DLD1 (cell line): ENCODE measurements around the gene C1QTNF9.
"Not testable (repeated sequence)": the region's sequence is repeated elsewhere in the genome, so short reads cannot be mapped to it uniquely, and the experiment has no call there.

Source experiments
- in situ Hi-C: cut with HindIII; loops from 2 replicates; pipeline ENCODE4 v1.10.0; 2017; ENCODE audit warnings: low sequenced_read_pairs

C1QTNF9 gene

DNA sequence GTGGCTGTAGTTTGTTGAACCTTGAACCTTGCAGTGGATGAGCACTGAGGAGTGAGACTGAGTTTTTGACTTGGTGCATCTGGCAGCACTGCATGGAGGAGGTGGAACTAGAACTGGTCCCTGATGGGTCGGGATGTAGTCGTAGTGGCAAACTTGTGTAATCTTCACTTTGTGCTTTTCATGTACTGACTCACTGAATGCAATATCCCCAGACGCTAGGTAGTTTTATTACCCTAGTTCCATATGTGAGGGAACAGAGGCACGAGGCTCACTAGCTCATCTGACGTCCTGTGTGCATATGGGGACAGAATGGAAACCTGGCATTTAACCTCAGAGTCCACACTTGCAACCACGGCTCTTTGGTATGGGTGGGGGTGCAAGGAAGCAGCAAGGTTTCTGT is 10.3 kb downstream of the C1QTNF9 start:
- in situ Hi-C loops = not testable (repeated sequence)

GRCh38 chr13:24321416-24321815 is 12.0 kb downstream of the C1QTNF9 start:
- in situ Hi-C loops = not testable (repeated sequence)

GRCh38 chr13:24322470-24322869 is 13.1 kb downstream of the C1QTNF9 start:
- in situ Hi-C loops = not testable (repeated sequence)

GRCh38 chr13:24323036-24323738 is 13.8 kb downstream of the C1QTNF9 start:
- in situ Hi-C loops = no loop called here

DNA sequence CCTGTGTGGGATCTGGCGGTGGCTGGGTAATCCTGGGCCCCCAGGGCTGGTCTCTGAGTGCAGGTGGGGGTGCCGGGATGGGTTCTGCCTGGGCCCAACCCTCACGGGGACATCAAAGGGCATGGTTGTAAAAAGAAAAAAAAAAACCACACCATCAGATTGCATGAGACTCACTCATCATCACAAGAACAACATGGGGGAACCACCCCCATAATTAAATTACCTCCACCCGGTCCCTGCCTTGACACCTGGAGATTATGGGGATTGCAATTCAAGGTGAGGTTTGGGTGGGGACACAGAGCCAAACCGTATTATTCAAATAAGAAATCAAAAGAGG is 14.3 kb downstream of the C1QTNF9 start:
- in situ Hi-C loops = no loop called here

GRCh38 chr13:24327598-24327997 is 18.2 kb downstream of the C1QTNF9 start:
- in situ Hi-C loops = not testable (repeated sequence)

DNA sequence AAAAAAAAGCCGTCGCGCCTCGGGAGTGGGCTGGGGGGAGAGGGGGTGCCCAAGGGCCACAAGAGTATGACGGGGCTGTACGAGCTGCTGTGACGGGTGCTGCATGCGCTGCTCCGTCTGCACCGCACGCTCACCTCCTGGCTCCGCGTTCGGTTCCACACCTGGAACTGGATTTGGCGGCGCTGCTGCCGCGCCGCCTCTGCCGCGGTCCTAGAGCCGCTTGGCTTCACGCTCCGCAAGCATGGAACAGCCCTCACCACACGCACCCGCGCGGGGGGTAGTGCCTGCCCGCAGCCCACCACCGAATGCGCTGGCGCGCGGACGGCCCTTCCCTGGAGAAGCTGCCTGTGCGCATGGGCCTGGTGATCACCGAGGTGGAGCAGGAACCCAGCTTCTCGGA is 18.8 kb downstream of the C1QTNF9 start:
- in situ Hi-C loops = no loop called here

DNA sequence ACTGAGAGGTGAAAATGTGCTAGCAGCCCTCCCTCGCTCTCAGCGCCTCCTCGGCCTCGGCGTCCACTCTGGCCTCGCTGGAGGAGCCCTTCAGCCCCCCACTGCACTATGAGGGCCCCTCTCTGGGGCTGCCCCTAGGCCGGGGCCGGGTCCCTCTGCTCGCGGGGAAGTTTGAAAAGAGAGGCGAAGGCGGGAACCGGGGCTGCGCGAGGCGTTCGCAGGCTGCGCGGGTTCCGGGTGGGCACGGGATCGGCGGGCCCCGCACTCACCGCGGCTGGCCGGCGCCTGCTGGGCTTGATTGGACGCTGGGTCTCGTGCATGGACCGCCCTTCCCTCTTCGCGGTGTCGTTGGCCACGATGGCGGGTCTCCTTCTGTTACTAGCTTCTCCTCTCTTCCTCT is 29.3 kb downstream of the C1QTNF9 start:
- in situ Hi-C loops = no loop called here

DNA sequence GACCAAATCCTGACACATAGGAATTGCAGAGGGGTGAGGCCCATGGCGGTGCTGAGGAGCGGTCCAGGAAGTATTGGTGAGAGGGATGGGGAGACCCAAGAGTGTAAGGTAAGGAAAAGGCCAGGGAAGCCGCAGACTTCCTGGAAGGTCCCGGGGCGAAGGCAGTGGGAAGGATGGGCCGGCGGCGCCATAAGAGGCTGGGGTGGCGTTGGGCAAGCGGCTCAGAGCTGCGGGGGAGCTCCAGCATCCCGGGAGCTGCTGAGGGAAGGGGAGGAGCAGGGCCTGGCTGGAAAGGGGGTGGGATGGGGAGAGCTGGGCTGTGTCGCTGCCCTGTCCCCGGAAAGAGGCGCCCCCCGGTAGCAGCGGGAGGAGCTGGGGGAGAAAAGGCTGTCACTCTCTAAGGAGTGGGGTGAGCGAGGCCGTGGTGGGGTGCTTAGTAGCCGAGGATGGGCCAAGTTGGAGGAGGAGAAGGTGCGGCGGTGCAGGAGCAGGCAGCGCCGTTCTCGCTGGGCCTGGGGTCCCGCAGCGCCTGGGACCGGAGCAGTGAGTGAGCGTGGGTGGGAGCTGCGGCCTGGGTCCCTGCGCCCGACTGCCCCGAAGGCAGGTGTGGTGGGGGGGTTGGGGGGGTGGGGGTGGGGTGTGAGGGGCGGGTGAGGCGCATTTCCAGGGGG is 30.7 kb downstream of the C1QTNF9 start:
- in situ Hi-C loops = no loop called here

DNA sequence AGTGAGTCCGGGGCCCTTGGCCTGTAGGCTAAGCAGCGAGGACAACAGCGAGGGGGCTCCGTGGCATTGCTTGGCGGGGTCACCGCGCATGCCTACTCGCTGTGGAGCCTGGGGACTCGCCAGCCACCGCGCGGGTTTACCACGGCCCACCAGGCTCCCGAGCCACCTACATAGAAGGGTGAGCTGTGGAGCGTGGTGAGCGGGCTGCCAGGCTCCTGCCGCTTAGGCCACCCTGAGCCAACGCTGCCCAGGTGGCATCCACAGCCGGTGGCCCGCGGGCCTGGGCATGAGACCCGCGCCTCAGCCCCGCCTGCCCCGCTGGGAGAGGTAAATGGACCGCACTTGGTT is 31.2 kb downstream of the C1QTNF9 start:
- in situ Hi-C loops = no loop called here

DNA sequence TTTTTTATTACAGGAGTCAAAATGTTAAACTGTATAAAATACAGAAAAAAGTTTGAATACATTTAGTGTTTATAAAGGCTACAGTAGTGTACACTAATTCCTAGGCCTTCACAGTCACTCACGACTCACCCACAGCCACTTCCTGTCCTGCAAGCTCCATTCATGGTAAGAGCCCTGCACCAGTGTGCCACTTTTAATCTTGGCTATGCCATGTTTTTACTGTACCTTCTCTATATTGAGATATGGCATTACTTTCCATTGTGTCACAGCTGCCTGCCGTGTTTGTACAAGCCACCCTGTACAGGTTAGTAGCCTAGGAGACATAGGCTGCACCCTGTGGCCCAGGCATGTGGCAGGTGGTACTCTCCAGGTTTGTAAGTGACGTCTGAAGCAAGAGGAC is 32.1 kb downstream of the C1QTNF9 start:
- in situ Hi-C loops = no loop called here

DNA sequence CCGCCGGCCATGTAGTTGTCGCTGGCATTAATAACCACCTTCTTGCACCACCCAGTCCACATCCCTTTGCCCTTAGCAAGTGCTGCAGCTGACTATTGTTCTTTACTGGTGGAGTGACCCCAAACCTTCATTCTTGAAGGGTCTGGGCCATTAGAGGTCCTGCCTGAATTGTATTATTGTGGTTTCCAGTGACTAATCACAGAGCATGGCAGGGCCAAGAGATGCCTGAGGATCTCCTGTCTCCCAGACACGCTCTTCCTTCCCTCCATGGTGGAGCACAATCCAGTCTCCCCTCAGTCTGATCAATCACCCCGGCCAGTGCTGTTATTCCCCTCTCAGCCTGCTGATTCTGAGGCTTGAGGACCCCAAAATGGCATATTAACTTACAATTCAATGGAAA is 39.0 kb downstream of the C1QTNF9 start:
- in situ Hi-C loops = no loop called here

GRCh38 chr13:24348797-24349515 is 39.6 kb downstream of the C1QTNF9 start:
- in situ Hi-C loops = no loop called here

DNA sequence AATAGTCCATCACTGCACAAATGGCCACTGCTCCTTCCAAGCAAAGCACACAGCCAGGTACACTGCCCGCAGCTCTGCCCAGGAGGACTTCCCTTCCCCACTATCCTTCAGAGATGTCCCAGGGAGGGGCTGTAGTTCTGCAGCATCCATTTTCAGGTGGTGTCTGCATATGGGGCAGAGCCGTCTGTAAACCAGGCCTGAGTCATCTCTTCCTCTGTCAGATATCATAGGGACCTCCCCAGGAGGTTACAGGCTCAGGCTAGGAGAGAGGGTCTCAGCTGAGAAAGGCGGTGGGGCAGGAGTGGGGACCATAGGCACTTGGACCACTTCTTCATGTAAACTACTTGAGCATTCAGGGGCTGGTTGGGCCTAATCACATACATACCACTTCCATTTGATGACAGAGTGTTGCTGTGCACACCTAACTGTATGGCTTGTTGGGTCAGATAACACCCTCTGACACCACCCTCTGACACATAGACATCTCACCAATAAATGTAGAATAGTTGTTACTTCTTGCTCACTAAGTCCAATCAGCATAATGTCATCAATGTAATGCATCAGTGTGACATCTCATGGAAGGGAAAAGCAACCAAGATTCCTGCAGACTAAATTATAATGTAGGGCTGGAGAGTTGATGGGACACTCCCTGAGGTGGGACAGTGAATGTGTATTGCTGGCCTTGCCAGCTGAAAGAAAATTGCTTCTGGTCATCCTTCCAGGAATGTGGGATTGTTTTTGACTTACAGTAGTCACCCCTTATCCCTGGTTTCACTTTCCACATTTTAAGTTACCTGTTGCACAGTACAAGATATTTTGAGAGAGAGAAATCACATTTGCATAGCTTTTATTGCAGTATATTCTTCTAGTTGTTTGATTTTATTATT is 40.6 kb downstream of the C1QTNF9 start:
- in situ Hi-C loops = not testable (repeated sequence)

GRCh38 chr13:24351423-24351822 is 42.0 kb downstream of the C1QTNF9 start:
- in situ Hi-C loops = no loop called here

- in situ Hi-C loops = no loop called here
Observed at GRCh38 chr13:24353736-24354135, 44.4 kb downstream of the C1QTNF9 start.

DNA sequence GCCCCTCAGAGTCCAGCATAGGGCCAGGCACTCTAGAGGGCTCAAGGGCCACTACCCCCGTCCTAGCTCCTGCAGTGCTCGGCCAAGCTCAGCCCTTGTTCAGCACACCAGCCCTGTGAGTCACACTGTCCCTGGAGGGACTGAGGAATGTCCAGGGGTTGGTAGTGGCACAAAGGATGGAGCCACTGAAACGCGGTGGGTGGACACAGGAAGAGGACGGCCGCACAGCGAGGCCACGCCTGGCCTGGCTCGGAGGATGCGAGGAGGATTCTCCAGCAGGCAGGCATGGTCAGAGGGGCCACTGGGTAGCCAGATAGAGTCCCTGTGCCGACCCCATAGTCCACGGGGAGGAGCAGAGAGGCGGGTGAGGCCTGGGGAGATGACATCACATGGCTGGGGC is 45.7 kb downstream of the C1QTNF9 start:
- in situ Hi-C loops = no loop called here

DNA sequence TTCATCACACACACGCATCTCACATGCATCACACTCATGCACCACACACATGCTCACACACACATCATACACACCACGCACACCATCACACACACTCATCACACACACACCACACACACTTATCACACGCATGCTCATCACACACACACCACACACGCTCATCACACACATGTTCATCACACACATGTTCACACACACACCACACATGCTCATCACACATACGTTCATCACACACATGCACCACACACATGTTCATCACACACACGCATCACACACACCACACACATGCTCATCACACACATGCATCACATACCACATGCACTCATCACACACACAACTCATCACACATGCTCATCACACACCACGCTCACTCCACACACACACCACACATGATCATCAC is 46.9 kb downstream of the C1QTNF9 start:
- in situ Hi-C loops = no loop called here

DNA sequence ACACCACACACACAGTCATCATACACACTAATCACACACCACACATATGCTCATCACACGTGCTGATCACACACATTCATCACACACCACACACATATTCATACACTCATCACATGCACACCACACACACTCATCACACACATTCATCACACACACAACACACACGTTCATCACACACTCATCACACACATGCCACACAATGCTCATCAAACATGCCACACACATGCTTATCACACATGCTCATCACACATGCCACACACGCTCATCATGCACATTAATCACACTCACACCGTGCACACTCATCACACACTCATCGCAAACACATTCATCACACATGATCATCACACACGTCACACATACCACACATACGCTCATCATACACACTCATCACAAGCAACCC is 47.5 kb downstream of the C1QTNF9 start:
- in situ Hi-C loops = no loop called here

- in situ Hi-C loops = no loop called here
Observed at GRCh38 chr13:24357756-24358155, 48.4 kb downstream of the C1QTNF9 start.

DNA sequence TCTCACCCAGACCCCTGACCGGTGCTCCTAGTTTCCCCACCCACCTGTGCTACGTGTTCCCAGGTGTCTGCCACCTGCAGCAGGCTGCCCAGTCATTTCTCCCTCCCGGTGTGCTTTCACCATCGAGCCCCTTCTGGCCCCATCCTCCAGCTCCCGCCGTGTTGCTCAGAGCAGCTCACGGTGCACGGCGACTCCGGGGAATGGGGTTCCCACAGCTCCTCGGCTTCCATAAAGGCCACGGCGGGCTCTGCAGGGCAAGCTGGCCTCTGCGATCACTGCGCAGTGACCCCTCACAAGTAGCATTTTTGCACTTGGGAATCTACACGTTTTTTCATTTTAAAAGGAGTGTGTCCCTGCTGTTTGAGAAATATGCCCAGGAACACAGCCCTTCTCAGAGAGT is 49.5 kb downstream of the C1QTNF9 start:
- in situ Hi-C loops = not testable (repeated sequence)
